ENCODE measurements around the gene PRKAB2.
"Not testable (repeated sequence)": the region's sequence is repeated elsewhere in the genome, so short reads cannot be mapped to it uniquely, and the experiment has no call there.

PRKAB2 gene

GRCh38 chr1:147204080-147204479 lies 31.8 kb upstream of the PRKAB2 start:
- ATAC-seq (ENCODE audit: insufficient read depth, low read depth) (no peak), DNase-seq (no peak)
- H3K36me3 ChIP-seq (ENCODE audit: insufficient read depth, low read length): no peaks in the 10 kb centered on the region
- no peaks in the 10 kb centered on the region for H3K79me2 ChIP-seq (ENCODE audit: insufficient read depth, low read length)
- no peaks in the 10 kb centered on the region for H3K27me3 ChIP-seq (ENCODE audit: insufficient read depth, low read length, poor library complexity)
- H3K4me3 ChIP-seq (ENCODE audit: low read depth in 1 of 2, low read length in 2 of 2): no peak overlapping the region
- no peaks in the 10 kb centered on the region for H4K20me1 ChIP-seq (ENCODE audit: insufficient read depth, low read length)
- no peak overlapping the region for H2AFZ ChIP-seq (ENCODE audit: low read depth, low read length)
- H3K9ac ChIP-seq (ENCODE audit: low read depth, low read length): no peak overlapping the region
- no peak overlapping the region for H3K4me2 ChIP-seq (ENCODE audit: insufficient read depth, low read length)
- H3K4me1 ChIP-seq (ENCODE audit: insufficient read depth, low read length): no peaks in the 10 kb centered on the region
- no peak for TF ChIP-seq EZH2 (IDR thresholded peaks at IDR 0.05; ENCODE audit: borderline replicate concordance, low read depth, low read length, severe bottlenecking)
- TF ChIP-seq, protein P1, sequence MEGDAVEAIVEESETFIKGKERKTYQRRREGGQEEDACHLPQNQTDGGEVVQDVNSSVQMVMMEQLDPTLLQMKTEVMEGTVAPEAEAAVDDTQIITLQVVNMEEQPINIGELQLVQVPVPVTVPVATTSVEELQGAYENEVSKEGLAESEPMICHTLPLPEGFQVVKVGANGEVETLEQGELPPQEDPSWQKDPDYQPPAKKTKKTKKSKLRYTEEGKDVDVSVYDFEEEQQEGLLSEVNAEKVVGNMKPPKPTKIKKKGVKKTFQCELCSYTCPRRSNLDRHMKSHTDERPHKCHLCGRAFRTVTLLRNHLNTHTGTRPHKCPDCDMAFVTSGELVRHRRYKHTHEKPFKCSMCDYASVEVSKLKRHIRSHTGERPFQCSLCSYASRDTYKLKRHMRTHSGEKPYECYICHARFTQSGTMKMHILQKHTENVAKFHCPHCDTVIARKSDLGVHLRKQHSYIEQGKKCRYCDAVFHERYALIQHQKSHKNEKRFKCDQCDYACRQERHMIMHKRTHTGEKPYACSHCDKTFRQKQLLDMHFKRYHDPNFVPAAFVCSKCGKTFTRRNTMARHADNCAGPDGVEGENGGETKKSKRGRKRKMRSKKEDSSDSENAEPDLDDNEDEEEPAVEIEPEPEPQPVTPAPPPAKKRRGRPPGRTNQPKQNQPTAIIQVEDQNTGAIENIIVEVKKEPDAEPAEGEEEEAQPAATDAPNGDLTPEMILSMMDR (IDR thresholded peaks at IDR 0.05; ENCODE audit: borderline replicate concordance, extremely low read depth, low read length, poor library complexity, severe bottlenecking): no peak
- no peak overlapping the region for H3K27ac ChIP-seq (ENCODE audit: low read length)
- H3K9me3 ChIP-seq (ENCODE audit: insufficient read depth, low read length, severe bottlenecking): no peaks in the 10 kb centered on the region

- H3K9me3 ChIP-seq (ENCODE audit: insufficient read depth, low read length, severe bottlenecking): no peaks in the 10 kb centered on the region
- no peaks in the 10 kb centered on the region for H4K20me1 ChIP-seq (ENCODE audit: insufficient read depth, low read length)
- no peak overlapping the region for H3K9ac ChIP-seq (ENCODE audit: low read depth, low read length)
- DNase-seq (no peak), ATAC-seq (ENCODE audit: insufficient read depth, low read depth) (no peak)
- H3K79me2 ChIP-seq (ENCODE audit: insufficient read depth, low read length): no peaks in the 10 kb centered on the region
- H3K4me1 ChIP-seq (ENCODE audit: insufficient read depth, low read length): no peaks in the 10 kb centered on the region
- no peak overlapping the region for H2AFZ ChIP-seq (ENCODE audit: low read depth, low read length)
- no peak overlapping the region for H3K4me2 ChIP-seq (ENCODE audit: insufficient read depth, low read length)
- H3K36me3 ChIP-seq (ENCODE audit: insufficient read depth, low read length): no peaks in the 10 kb centered on the region
- no peak overlapping the region for H3K4me3 ChIP-seq (ENCODE audit: low read depth in 1 of 2, low read length in 2 of 2)
- no peak overlapping the region for H3K27ac ChIP-seq (ENCODE audit: low read length)
- H3K27me3 ChIP-seq (ENCODE audit: insufficient read depth, low read length, poor library complexity): no peaks in the 10 kb centered on the region
- TF ChIP-seq EZH2 (IDR thresholded peaks at IDR 0.05; ENCODE audit: borderline replicate concordance, low read depth, low read length, severe bottlenecking): no peak
- TF ChIP-seq, protein P1 (IDR thresholded peaks at IDR 0.05; ENCODE audit: borderline replicate concordance, extremely low read depth, low read length, poor library complexity, severe bottlenecking): no peak
Measured at GRCh38 chr1:147202576-147202975, 30.3 kb upstream of the PRKAB2 start.

GRCh38 chr1:147201786-147202185 lies 29.5 kb upstream of the PRKAB2 start:
- ATAC-seq (ENCODE audit: insufficient read depth, low read depth) (no peak), DNase-seq (no peak)
- Histone ChIP-seq H3K79me2 (ENCODE audit: insufficient read depth, low read length) (no peaks in the 10 kb centered on the region), H3K27ac (ENCODE audit: low read length) (no peak overlapping the region), H3K9me3 (ENCODE audit: insufficient read depth, low read length, severe bottlenecking) (no peaks in the 10 kb centered on the region), H3K9ac (ENCODE audit: low read depth, low read length) (no peak overlapping the region), H3K4me1 (ENCODE audit: insufficient read depth, low read length) (no peaks in the 10 kb centered on the region), H3K27me3 (ENCODE audit: insufficient read depth, low read length, poor library complexity) (no peaks in the 10 kb centered on the region), H3K4me3 (ENCODE audit: low read depth in 1 of 2, low read length in 2 of 2) (no peak overlapping the region), H3K36me3 (ENCODE audit: insufficient read depth, low read length) (no peaks in the 10 kb centered on the region), H3K4me2 (ENCODE audit: insufficient read depth, low read length) (no peak overlapping the region), H2AFZ (ENCODE audit: low read depth, low read length) (no peak overlapping the region), H4K20me1 (ENCODE audit: insufficient read depth, low read length) (no peaks in the 10 kb centered on the region)
- TF ChIP-seq, protein P1 (IDR thresholded peaks at IDR 0.05; ENCODE audit: borderline replicate concordance, extremely low read depth, low read length, poor library complexity, severe bottlenecking): no peak
- no peak for TF ChIP-seq EZH2 (IDR thresholded peaks at IDR 0.05; ENCODE audit: borderline replicate concordance, low read depth, low read length, severe bottlenecking)

DNA sequence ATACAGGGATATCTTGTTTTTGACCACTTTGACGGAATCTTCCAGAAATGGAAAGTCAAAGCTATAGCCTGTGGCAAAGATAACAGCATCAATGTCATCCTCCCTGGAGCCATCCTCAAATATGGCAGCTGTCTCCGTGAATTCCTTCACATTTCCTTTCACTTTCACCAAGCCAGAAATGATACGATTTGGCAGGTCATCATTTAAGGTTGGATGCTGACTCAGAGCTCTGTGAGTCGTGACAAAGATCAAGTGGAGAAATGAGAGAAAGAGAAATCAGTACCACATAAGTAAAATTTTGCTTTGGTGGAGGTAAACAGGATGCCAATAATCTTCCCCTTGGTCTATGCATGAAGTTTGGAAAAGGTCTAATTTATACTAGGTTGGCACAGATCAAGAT lies 29.0 kb upstream of the PRKAB2 start:
- no peaks in the 10 kb centered on the region for H3K27me3 ChIP-seq (ENCODE audit: insufficient read depth, low read length, poor library complexity)
- no peak for TF ChIP-seq EZH2 (IDR thresholded peaks at IDR 0.05; ENCODE audit: borderline replicate concordance, low read depth, low read length, severe bottlenecking)
- TF ChIP-seq, protein P1 (IDR thresholded peaks at IDR 0.05; ENCODE audit: borderline replicate concordance, extremely low read depth, low read length, poor library complexity, severe bottlenecking): no peak
- no peak overlapping the region for H2AFZ ChIP-seq (ENCODE audit: low read depth, low read length)
- DNase-seq: no peak
- no peak overlapping the region for H3K27ac ChIP-seq (ENCODE audit: low read length)
- H4K20me1 ChIP-seq (ENCODE audit: insufficient read depth, low read length): no peaks in the 10 kb centered on the region
- no peaks in the 10 kb centered on the region for H3K4me1 ChIP-seq (ENCODE audit: insufficient read depth, low read length)
- H3K79me2 ChIP-seq (ENCODE audit: insufficient read depth, low read length): no peaks in the 10 kb centered on the region
- no peak overlapping the region for H3K9ac ChIP-seq (ENCODE audit: low read depth, low read length)
- no peak overlapping the region for H3K4me3 ChIP-seq (ENCODE audit: low read depth in 1 of 2, low read length in 2 of 2)
- no peak overlapping the region for H3K4me2 ChIP-seq (ENCODE audit: insufficient read depth, low read length)
- H3K36me3 ChIP-seq (ENCODE audit: insufficient read depth, low read length): no peaks in the 10 kb centered on the region
- no peaks in the 10 kb centered on the region for H3K9me3 ChIP-seq (ENCODE audit: insufficient read depth, low read length, severe bottlenecking)
- ATAC-seq (ENCODE audit: insufficient read depth, low read depth): no peak

- not testable (repeated sequence) for H3K79me2 ChIP-seq (ENCODE audit: insufficient read depth, low read length); H3K9me3 ChIP-seq (ENCODE audit: insufficient read depth, low read length, severe bottlenecking)
Measured at GRCh38 chr1:147197324-147197723, 25.1 kb upstream of the PRKAB2 start.

More at GRCh38 chr1:147197324-147197723, 25.1 kb upstream of the PRKAB2 start:
- H2AFZ ChIP-seq (ENCODE audit: low read depth, low read length); H3K27ac ChIP-seq (ENCODE audit: low read length); H3K9ac ChIP-seq (ENCODE audit: low read depth, low read length); H3K27me3 ChIP-seq (ENCODE audit: insufficient read depth, low read length, poor library complexity); DNase-seq; H3K4me2 ChIP-seq (ENCODE audit: insufficient read depth, low read length); H3K4me1 ChIP-seq (ENCODE audit: insufficient read depth, low read length); ATAC-seq (ENCODE audit: insufficient read depth, low read depth); H4K20me1 ChIP-seq (ENCODE audit: insufficient read depth, low read length); H3K36me3 ChIP-seq (ENCODE audit: insufficient read depth, low read length); H3K4me3 ChIP-seq (ENCODE audit: low read depth in 1 of 2, low read length in 2 of 2): not testable (repeated sequence)
